NCI-H1105 treated with DMSO at 0.1 percent for 48 hours (cell line): ENCODE results near the gene WWOX.

Experiments
- DNase-seq: peaks from one replicate; lab custom pipeline; 2025; lab: John Stamatoyannopoulos, UW

The WWOX gene

DNA sequence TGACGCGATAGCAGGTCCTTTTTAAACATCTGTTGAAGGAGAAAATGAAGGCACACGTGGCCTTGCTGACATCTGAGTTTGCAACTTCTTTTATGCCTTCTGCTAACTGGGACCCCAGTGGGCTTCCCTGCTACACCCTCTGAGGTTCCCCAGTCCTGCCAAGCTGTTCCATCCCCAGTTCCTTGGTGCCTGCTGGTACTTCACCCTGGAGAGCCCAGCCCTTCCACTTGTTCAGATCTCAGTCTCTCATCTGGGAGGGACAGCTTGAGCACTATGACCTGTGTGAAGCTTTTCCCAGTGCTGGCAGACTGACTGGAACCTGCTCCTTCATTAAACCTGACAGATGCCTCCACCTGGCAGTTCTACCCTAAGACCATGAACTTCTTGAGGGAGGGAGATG lies 95.5 kb downstream of the WWOX start:
- DNase-seq, result no peak

DNA sequence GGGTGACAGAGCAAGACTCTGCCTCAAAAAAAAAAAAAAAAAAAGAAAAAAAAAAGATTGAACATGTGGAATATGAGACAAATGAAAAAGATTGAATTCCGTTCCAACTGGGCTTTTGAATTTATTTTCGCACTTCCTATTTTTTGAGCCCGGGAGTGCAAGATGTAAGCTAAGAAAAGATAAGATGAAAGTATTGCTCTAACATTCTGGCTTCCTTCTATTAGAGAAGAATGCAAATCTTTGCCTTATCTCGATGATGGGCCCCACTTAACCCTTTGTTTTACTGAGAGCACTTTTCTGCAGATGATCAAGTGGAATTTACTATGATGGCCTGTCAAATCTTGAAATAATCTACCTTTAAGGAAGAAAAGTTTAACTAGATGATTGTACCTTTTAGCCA lies 96.3 kb downstream of the WWOX start:
- DNase-seq, result no peak

DNA sequence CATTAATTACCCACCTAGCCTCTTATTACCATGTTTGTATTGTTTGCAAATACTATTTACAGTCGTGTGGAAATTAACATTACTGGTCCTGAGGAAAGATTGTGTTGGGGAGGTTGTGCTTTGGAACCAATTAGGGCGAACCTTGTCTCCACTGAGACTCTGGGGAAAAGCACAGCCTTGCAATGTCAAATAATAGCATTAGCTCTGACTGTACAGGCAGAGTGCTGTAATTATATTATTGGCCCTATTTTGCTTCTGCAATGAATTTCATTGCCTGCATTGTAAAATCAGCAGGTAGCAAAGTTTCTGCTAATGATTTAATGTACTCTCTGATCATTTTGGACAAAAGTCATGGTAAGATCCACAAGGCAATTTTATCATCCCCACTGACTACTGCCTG lies 97.0 kb downstream of the WWOX start:
- DNase-seq, result peak; percentile 67

DNA sequence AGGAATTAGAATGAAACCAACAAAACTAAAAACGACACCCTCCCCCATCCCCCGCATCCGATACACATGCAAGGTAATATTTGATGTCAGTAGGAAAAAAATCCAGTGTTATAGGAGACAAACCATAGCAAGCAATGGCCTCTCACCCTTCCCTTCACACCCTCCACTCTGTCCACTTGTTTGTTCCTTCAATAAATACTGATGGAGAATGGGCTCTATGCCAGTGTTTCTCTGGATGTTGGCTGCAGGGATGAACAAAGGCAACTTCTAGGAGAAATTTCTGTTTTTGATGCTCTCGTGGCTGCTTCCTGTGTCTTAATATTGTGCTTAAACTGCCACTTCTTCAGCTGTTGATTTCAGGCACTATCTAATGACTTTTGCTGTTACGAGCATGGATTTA lies 98.8 kb downstream of the WWOX start:
- DNase-seq, result peak; percentile 39

DNA sequence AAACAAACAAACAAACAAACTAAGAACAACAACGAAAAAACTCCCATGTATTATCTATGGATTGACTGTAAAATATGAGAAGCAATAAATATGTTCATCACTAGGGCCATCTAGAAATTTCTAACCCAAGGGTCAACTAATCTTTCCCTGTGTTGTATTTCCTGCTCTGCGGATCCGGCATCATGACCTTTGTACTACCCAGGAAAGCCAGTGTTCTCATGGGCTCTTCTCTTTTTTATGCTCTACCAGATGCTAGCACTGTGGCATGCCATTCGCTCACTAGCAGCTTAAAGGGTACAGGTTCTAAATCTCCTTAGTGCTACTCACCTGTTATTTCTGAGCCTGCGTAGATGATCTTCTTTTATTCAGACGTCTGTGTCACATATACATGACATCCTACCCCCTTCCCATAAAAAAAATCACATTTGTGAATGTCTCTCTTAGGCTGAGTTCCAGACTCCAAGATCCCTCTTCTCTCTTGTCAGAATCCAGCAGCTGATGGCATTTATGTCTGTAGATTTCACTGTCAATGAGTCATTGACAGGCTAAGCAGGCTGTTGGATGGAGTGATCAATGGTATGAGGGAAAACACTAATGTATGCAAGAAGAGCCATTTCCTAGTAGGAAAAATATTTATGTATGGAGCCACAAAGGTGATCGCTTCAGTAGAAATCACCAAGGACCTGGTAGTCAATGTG lies 100.0 kb downstream of the WWOX start:
- DNase-seq, result no peak

DNA sequence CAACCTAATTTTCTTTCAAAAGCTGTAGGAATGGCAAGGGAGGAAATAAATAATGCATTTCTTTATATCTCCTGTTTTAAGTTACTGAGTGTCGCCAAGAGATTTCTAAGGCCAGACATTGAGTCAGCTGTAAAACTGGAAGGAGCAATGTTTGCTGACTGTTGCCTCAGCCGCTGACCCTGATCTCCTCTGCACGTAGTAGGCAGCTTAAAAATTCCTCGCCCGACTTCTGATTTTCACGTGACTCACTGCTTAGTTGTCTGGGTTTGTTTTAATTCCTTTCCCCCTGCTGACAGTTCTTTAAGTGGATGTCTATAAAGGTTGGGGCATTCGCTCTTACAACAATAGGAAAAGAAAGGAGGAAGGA lies 100.6 kb downstream of the WWOX start:
- DNase-seq, result no peak

DNA sequence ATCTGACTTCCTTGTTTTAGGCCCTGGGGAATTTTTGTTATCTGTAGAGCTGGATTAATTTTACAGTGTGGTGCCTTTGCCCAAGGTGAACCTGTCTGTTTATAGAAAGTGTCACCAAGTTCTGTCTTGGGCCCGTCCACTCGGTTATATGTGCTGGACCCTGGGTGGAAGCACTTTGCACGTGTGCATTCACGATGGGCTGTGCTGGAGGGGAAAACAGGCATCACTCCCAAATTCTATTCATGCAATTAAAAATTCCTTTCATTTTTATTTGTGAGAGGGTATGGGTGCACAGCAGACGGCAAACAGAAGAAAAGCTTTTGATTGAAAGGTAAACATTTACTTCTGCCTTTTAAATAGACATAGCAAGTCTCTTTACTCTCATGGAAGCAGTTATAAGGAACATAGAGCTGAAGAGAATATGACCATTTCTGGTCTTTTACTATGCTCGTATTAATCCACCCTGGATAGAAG lies 101.2 kb downstream of the WWOX start:
- DNase-seq, result peak; percentile 10

DNA sequence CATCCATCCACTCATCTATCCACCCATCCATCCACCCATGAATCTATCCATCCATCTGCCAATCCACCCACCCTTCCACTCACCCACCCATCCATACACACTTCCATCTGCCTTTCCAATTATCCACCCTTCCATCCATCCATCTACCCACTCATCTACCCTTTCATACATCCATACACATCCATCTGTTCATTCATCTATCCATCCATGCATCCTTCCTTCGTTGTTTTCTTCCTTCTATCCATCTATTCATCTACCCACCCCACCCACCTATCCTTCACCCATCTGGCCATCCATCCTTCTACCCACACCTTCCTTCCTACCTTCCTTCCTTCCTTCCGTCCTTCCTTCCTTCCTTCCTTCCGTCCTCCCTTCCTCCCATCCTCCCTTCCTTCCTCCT lies 106.1 kb downstream of the WWOX start:
- no peak for DNase-seq

DNA sequence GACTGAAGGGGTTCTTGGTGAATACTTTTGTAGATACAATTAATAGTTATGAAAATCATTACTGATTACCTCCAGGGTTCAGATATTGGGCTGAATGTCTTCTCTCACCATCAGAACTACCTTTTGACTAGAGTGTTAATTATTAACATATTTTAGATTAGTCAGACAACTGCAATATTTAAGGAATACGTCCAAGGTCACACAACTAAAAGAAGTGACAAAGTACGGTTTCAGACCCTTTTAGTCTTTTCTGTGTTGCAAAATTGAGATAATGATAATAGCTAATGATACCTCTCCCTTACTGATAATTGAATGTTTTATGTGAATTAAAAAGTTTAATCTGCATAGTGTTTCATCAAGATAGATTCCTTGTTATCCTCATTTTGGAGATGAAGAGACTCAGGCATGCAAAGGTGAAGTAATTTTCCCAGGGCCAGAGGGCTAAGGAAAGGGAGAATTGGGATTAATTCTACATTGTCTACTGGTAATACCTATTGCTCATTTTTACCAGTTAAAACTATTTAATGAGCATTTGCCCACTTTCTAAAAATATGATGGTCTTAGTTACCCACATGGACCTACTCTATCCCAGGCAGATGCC lies 107.3 kb downstream of the WWOX start:
- no peak for DNase-seq

DNA sequence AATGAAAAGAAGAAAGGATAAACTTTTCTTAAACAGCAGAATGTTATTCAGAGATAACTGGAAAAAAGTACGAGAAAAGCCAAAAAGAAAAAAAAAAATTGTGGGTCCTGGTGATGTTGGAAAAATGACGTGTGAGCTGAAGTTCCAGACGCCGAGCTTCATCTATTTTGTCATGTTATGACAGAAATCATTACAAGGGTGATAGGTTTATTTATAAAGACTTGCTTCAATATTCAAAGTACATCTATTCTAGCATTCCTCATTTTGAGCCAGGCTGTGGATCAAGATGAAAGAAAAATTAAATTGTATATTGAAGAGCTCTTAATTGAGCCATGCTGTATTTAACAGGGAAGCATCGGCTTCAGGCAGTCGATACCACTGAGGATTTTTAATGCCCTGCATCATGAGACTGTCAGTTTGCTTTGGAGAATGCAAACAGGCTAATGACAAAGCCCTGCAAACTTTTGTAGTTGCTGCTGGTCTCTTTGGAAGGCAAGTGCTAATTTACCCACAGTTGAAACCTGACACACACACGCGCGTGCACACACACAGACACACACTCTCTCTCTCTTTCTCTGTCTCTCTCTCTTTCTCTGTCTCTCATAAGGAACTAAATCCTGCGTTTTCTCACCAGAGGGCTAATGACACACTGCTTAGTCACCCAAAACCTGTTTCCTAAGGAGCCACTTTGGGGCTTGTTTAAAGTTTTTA lies 110.7 kb downstream of the WWOX start:
- no peak for DNase-seq

DNA sequence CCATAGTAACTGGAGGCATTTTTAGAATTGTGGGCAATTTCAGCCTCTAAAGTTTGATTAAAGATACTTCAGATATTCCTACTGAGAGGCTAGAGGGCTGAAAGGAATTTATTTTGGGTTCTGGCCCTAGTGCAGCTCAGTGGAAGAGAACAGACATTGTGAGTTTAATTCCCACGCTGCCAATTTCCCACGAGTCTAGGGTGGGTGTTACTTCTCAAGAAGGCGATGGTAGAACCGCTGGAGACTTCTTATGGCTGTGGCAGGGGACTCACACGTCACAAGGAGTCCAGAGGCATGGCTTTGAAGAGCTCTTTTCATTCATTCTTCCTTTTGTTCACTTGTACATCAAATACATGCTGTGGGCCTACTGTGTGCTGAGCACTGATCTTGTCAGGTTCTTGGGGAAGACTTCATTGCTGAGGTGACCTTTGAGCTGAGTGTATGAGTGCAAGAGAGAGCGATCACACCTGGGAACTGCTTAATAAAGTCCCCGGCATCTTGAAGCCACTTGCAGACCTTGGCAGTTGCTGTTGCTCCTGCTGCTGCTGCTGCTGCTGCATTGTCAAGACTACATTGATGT lies 111.7 kb downstream of the WWOX start:
- DNase-seq, result no peak

DNA sequence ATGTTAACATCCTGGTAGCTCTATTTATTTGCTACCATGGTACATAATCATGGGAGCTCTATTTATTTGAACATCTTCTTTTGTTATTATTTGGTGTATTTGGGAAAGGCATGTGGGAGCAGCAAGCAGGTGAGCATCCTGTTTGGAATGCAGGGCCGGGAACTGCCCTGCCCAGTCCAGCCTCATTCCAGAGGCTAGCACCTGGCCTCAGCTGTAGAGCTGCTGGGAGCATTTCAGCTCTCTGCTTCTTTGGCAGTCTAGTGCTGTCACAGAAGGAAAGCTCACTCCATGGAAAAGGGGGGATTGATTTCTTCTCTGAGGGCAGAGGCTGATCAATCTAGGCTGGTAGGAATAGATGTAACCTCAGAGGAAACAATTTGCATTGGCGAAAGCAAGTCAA lies 112.5 kb downstream of the WWOX start:
- no peak for DNase-seq

DNA sequence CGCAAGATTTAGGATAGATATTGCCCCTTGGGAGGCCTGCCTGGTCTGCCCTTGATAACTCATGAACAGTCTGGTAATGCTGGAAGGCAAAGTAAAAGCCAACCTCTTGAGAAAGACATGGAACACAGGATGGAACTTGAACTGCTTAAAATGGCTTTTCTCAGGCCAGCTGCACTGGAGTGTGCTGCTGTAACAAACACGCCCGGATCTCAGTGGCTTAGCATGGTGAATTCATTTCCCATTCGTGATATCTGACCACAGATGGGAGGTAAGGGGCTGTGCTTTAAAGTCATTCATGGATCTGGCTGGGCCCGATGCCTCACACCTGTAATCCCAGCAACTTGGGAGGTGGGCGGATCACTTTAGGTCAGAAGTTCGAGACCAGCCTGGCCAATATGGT lies 113.2 kb downstream of the WWOX start:
- no peak for DNase-seq

DNA sequence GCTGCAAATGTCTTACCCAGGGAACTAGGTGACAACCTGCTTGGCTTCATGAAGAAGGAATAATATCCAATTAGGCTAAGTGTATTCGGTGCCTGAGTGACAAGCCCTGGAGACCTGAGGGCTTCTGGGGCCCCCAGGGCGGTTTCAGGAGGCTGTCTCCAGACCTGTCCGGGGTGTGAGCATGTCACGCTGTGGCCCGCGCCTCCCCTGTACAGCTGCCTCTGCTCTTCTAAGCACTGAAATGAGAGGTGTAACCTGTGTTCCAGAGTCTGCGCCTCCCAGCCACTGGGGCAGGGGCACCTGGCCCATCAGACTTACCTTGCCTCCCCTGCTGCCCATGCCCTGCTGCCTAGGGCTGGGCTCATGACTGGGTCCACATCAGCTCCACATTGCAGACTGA lies 114.3 kb downstream of the WWOX start:
- no peak for DNase-seq

DNA sequence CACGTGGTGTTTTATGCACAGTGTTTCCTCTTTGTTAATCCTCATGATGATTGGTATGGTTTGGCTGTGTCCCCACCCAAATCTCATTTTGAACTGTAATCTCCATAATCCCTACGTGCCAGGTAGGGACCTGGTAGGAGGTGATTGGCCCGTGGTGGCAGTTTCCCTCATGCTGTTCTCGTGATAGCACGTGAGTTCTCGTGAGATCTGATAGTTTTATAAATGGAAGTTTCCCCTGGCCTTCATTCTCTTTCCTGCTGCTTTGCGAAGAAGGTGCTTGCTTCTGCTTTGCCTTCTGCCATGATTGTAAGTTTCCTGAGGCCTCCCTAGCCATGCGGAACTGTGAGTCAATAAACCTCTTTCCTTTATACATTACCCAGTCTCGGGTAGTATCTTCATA lies 115.8 kb downstream of the WWOX start:
- DNase-seq, result no peak

DNA sequence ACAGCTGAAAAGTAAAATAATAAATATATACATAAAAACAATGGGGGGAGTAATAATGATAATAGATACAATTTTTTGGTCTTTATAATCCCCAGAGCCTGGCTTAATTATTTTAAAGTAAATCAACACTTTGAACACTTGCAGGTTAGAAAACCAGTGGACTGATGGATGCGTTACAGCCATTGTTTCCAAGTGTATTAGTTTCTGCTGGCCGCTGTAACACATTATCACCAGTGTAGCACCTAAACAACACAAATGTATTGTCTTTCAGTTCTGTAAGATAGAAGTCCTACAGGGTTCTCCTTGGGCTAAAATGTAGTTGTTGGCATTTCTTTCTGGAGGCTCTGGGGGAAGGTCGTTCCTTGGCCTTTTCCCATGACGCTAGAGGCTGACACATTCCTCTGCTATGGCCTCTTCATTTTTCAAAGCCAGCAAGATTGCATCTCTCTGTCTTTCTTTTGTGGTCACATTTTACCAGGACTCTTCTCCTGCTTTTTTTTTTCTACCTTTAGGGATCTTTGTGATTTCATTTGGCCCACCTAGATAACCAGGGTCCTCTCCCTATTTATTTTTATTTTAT lies 116.8 kb downstream of the WWOX start:
- no peak for DNase-seq

DNA sequence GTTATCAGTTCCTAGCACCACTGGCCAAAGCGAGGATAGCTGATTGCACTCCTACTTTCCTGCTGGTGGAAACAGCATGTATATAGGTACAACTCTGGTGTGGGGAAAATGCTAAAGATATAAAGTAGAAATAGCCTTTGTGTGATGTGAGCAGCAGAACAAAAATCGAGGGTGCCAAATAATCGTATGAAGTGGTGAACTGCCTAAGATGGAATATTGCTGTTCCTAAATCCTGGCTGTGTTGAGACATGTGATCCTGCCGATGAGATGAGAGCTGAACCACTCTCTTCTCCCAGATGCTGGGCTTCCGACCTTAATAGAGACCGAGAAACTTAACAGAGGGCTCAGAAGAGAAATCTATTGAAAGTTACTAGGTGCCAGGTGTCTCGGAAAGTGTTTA lies 117.8 kb downstream of the WWOX start:
- no peak for DNase-seq

DNA sequence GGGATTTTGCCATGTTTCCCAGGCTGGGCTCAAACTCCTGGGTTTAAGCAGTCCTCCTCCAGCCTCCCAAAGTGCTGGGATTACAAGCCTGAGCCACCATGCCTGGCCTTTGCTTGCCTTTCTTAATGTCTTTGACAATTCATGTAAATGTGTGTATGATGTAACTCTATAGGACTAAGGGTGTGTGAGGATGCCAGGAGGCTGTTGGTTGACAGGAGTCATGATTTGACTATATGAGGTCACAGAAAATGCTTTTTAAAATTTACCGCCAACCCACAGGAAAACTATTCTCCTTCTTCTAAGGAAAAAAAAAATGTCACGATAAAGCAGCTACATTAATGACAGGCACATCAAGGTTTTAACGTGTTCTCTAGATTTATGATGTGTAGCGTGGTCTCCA lies 118.8 kb downstream of the WWOX start:
- no peak for DNase-seq

DNA sequence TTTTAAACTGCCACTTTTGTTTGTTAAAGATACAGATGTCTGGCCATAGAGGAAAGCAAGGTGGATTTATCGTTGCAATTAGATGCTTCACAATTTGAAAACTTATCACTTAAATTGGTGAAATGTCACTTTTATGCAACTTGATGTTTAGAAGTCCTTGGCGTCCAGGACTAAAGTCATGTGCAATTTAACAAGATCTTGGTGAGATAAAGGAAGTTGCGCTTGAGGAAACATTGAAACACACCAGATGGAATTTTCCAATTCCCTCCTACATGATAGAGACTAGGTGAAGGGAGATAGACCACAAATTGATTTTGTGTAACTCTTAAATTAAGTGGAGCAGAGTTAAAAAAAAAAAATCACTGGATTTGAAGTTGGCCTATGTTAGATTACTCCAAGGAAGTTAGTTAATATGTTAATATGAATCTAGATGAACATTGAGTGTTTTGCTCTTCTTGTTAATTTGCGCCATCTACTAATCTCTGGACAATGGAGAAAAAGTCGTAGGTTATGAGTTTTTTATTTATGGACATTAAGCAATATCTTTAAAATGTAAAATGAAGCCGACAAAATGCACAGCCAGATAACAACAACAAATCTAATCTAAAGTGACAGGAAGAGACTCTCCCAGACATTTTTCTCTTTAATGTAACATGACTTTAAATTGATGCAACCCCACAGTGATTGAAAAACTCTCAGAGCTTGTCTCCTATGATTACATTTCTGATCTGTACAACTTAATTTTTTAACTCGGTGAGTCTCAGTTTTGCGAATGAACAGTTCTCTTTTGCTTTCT lies 119.6 kb downstream of the WWOX start:
- no peak for DNase-seq

DNA sequence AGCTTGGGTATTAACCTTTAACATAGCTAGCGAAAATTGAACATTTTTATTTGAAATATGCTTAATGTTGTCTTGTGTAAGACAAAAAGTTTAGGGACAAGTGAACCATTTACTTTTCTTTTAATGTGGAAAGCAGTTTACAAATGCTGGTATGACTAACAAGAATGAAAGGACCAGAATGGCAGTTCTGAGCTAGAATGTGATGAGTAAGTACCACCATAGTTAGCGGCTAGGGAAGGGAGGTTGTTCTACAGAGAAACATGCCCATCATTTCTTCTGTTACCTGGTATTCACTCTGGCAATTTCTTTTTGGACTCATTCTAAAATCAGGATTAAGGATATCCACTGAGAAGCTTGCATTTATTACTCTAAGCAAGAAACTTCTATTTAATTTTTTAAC lies 121.1 kb downstream of the WWOX start:
- no peak for DNase-seq

DNA sequence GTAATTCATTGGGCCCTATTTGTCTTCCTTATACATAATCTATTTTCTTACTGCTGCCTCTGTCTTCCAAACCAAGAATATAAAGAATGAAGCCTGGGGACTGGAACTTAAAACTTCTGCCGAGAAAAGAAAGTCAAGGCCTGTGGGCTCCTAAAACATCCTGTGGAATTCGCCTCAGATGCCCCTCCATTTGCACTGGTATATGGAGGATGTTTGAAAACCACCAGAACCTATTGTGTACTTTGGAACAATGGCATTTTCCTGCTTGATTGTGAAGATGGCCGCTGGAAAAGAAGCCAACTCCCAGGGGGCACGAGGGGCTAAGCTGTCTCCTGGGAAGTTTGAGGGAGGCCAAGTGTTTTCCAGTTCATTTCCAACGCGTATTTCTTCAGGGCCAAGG lies 122.4 kb downstream of the WWOX start:
- no peak for DNase-seq

DNA sequence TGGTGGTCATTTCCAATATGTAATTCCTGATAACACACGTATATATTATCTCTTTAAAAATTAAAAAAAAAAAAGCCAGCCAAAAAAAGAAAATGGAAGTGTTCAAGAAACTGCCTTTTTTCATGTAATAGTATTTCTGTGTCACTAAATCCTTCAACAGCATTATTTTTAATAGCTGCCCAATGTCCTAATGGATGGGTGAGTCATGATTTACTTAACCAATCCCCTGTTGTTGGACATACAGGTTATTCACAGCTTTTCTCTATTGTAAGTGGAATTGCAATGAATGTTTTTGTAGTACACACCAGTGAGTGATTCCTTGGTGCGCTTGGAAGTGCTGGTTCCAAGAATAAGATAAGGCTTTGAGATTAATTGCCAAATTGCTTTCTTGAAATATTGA lies 124.9 kb downstream of the WWOX start:
- no peak for DNase-seq
